Natural killer cell treated with Interleukin-12 subunit alpha and Interleukin-12 subunit beta and Interleukin-15 and Interleukin-18, amount 100 ng/mL, for 72 hours (primary cell): Measurements from ENCODE around the gene NAA50. TPM values are rescaled to one million over a fixed set of nuclear protein-coding genes. Genes with fewer than 3 reads are reported as not detected.

Source experiments
- ATAC-seq, 2 donors: fragments of 150-1000 bp; cut with Tn5 transposase in 1 of 2; sonication (Bioruptor Pico), chemical (Tn5 transposase) in 1 of 2; 2 replicates each; pipeline ENCODE4 v1.10.0; 2021
- DNase-seq: peaks from one replicate; pipeline ENCODE4 v3.0.0; 2022; ENCODE audit warnings: low spot score
- H3K27ac Mint-ChIP-seq, 2 donors: 1 replicate in 1 of 2; 2 replicates in 1 of 2; pipeline ENCODE4 v1.8.0; 2022; ENCODE audit warnings: mixed read lengths in 2 of 2, mild to moderate bottlenecking in 1 of 2, moderate library complexity in 1 of 2
- H3K27me3 Mint-ChIP-seq, 2 donors: 1 replicate in 1 of 2; 2 replicates in 1 of 2; pipeline ENCODE4 v1.8.0; 2022; ENCODE audit warnings: mixed read lengths in 2 of 2
- H3K36me3 Mint-ChIP-seq: one replicate; pipeline ENCODE4 v1.8.0; 2022; ENCODE audit warnings: mixed read lengths
- H3K4me1 Mint-ChIP-seq, 2 donors: 1 replicate in 1 of 2; 2 replicates in 1 of 2; pipeline ENCODE4 v1.8.0; 2022; ENCODE audit warnings: low read depth in 2 of 2, mixed read lengths in 2 of 2, mild to moderate bottlenecking in 1 of 2
- H3K4me3 Mint-ChIP-seq: one replicate; pipeline ENCODE4 v1.8.0; 2022; ENCODE audit warnings: mixed read lengths
- H3K9me3 Mint-ChIP-seq: 2 replicates; pipeline ENCODE4 v1.8.0; 2022; ENCODE audit warnings: mixed read lengths
- total RNA-seq, 2 donors: library from RNA; stranded (reverse); gene quantifications; one replicate each; pipeline ENCODE4 v1.2.3, GENCODE V29; 2022

The NAA50 gene
- total RNA-seq, 2 donors from 2014 or later, result 97.3 to 98.0 TPM

- Mint-ChIP-seq H3K27me3 (no peaks in the 10 kb centered on the region), H3K27ac (no peak overlapping the region), H3K36me3 (peaks cover 19% of the 10 kb centered on the region), H3K9me3 (no peaks in the 10 kb centered on the region), H3K4me1 (peaks cover 3 to 25% of the 10 kb centered on the region in 2 donors), H3K4me3 (no peak overlapping the region)
- ATAC-seq (no peak), DNase-seq (no peak)
Measured at GRCh38 chr3:113721636-113722035, 24.4 kb downstream of the NAA50 start.

- Mint-ChIP-seq H3K27me3 (no peaks in the 10 kb centered on the region), H3K9me3 (no peaks in the 10 kb centered on the region), H3K36me3 (peaks cover 19% of the 10 kb centered on the region), H3K4me1 (peaks cover 2 to 22% of the 10 kb centered on the region in 2 donors), H3K4me3 (no peak overlapping the region), H3K27ac (peak overlapping the region; percentile 56 to 77)
- ATAC-seq (no peak), DNase-seq (no peak)
Measured at GRCh38 chr3:113719758-113720157, 26.3 kb downstream of the NAA50 start.

GRCh38 chr3:113719294-113719693 is 26.8 kb downstream of the NAA50 start:
- Mint-ChIP-seq H3K27ac (peak overlapping the region; percentile 56 to 77), H3K4me1 (peaks cover 0 to 20% of the 10 kb centered on the region in 2 donors), H3K36me3 (peaks cover 19% of the 10 kb centered on the region), H3K9me3 (no peaks in the 10 kb centered on the region), H3K27me3 (no peaks in the 10 kb centered on the region), H3K4me3 (no peak overlapping the region)
- ATAC-seq (no peak), DNase-seq (no peak)

GRCh38 chr3:113717818-113718217 is 28.2 kb downstream of the NAA50 start:
- Mint-ChIP-seq H3K27ac (no peak overlapping the region), H3K4me1 (peaks cover 0 to 16% of the 10 kb centered on the region in 2 donors), H3K36me3 (peaks cover 15% of the 10 kb centered on the region), H3K9me3 (no peaks in the 10 kb centered on the region), H3K27me3 (no peaks in the 10 kb centered on the region), H3K4me3 (no peak overlapping the region)
- DNase-seq (no peak), ATAC-seq (no peak)

GRCh38 chr3:113717308-113717707 is 28.7 kb downstream of the NAA50 start:
- Mint-ChIP-seq H3K4me1 (peaks cover 3 to 15% of the 10 kb centered on the region in 2 donors), H3K27ac (no peak overlapping the region), H3K4me3 (no peak overlapping the region), H3K9me3 (no peaks in the 10 kb centered on the region), H3K27me3 (no peaks in the 10 kb centered on the region), H3K36me3 (peaks cover 14% of the 10 kb centered on the region)
- ATAC-seq (no peak), DNase-seq (no peak)

GRCh38 chr3:113714702-113715101 is 31.3 kb downstream of the NAA50 start:
- ATAC-seq (no peak), DNase-seq (no peak)
- H3K27ac Mint-ChIP-seq, result no peak overlapping the region
- H3K27me3 Mint-ChIP-seq, result peaks cover 0 to 6% of the 10 kb centered on the region in 2 donors
- peaks cover 5% of the 10 kb centered on the region for H3K36me3 Mint-ChIP-seq
- H3K9me3 Mint-ChIP-seq, result no peaks in the 10 kb centered on the region
- no peak overlapping the region for H3K4me3 Mint-ChIP-seq
- peaks cover 6% of the 10 kb centered on the region in 2 donors for H3K4me1 Mint-ChIP-seq

- Mint-ChIP-seq H3K4me1 (peaks cover 6% of the 10 kb centered on the region in 2 donors), H3K4me3 (no peak overlapping the region), H3K27me3 (peaks cover 3 to 14% of the 10 kb centered on the region in 2 donors), H3K9me3 (no peaks in the 10 kb centered on the region), H3K27ac (peak overlapping the region in 1 of 2 donors; percentile 7), H3K36me3 (no peaks in the 10 kb centered on the region)
- ATAC-seq (peak in 1 of 2 donors; percentile 53), DNase-seq (no peak)
Measured at GRCh38 chr3:113712129-113712528, 33.9 kb downstream of the NAA50 start.

- H3K27ac Mint-ChIP-seq, result no peak overlapping the region
- H3K4me3 Mint-ChIP-seq, result no peak overlapping the region
Measured at GRCh38 chr3:113707835-113708234, 38.2 kb downstream of the NAA50 start.

GRCh38 chr3:113698956-113699355 is 47.1 kb downstream of the NAA50 start:
- Mint-ChIP-seq H3K4me3 (no peak overlapping the region), H3K36me3 (peaks cover 6% of the 10 kb centered on the region)

More at GRCh38 chr3:113707835-113708234, 38.2 kb downstream of the NAA50 start:
- H3K4me1 Mint-ChIP-seq, result peaks cover 6% of the 10 kb centered on the region in 2 donors
- H3K27me3 Mint-ChIP-seq, result peaks cover 3 to 14% of the 10 kb centered on the region in 2 donors
- no peak for ATAC-seq
- H3K36me3 Mint-ChIP-seq, result no peaks in the 10 kb centered on the region
- no peaks in the 10 kb centered on the region for H3K9me3 Mint-ChIP-seq
- no peak for DNase-seq

GRCh38 chr3:113698213-113698742 is 47.8 kb downstream of the NAA50 start:
- no peaks in the 10 kb centered on the region for H3K9me3 Mint-ChIP-seq
- H3K4me1 Mint-ChIP-seq, result peaks cover 16 to 26% of the 10 kb centered on the region in 2 donors
- DNase-seq (no peak), ATAC-seq (no peak)
- H3K27ac Mint-ChIP-seq, result peak overlapping the region in 1 of 2 donors; percentile 75
- H3K4me3 Mint-ChIP-seq, result no peak overlapping the region
- H3K36me3 Mint-ChIP-seq, result peaks cover 6% of the 10 kb centered on the region
- no peaks in the 10 kb centered on the region for H3K27me3 Mint-ChIP-seq

More at GRCh38 chr3:113698956-113699355, 47.1 kb downstream of the NAA50 start:
- Mint-ChIP-seq H3K4me1 (peaks cover 11 to 21% of the 10 kb centered on the region in 2 donors), H3K27ac (peak overlapping the region in 1 of 2 donors; percentile 75), H3K27me3 (no peaks in the 10 kb centered on the region), H3K9me3 (no peaks in the 10 kb centered on the region)
- DNase-seq, result no peak
- ATAC-seq, result no peak

GRCh38 chr3:113697500-113698090 is 48.5 kb downstream of the NAA50 start:
- no peak overlapping the region for H3K4me3 Mint-ChIP-seq
- DNase-seq, result no peak
- peaks cover 6% of the 10 kb centered on the region for H3K36me3 Mint-ChIP-seq
- H3K9me3 Mint-ChIP-seq, result no peaks in the 10 kb centered on the region
- peaks cover 19 to 28% of the 10 kb centered on the region in 2 donors for H3K4me1 Mint-ChIP-seq
- no peaks in the 10 kb centered on the region for H3K27me3 Mint-ChIP-seq
- no peak for ATAC-seq
- H3K27ac Mint-ChIP-seq, result no peak overlapping the region

- peaks cover 19 to 28% of the 10 kb centered on the region in 2 donors for H3K4me1 Mint-ChIP-seq
- H3K36me3 Mint-ChIP-seq, result peaks cover 6% of the 10 kb centered on the region
- no peak overlapping the region for H3K27ac Mint-ChIP-seq
- no peak overlapping the region for H3K4me3 Mint-ChIP-seq
- H3K27me3 Mint-ChIP-seq, result no peaks in the 10 kb centered on the region
- H3K9me3 Mint-ChIP-seq, result no peaks in the 10 kb centered on the region
- ATAC-seq (peak; percentile 93 to 96), DNase-seq (peak; percentile 99)
Measured at GRCh38 chr3:113696658-113697499, 49.2 kb downstream of the NAA50 start.

GRCh38 chr3:113695786-113696645 is 50.0 kb downstream of the NAA50 start, which contains the start of gene USF3:
TSS of gene USF3 (minus strand) at chr3:113696642. CDS start at chr3:113674878, 21,764 bp downstream.
- Mint-ChIP-seq H3K27me3 (no peaks in the 10 kb centered on the region), H3K36me3 (peaks cover 6% of the 10 kb centered on the region), H3K9me3 (no peaks in the 10 kb centered on the region), H3K4me3 (peak within 1 kb of the TSS; percentile 99), H3K27ac (peak within 1 kb of the TSS; percentile 92), H3K4me1 (peaks cover 19 to 28% of the 10 kb centered on the region in 2 donors)
- ATAC-seq (peak; percentile 88 to 89), DNase-seq (peak; percentile 88)
